ENCODE results near the gene EPSTI1.

Gene EPSTI1

GRCh38 chr13:42883142-42883541, 108.9 kb downstream of the EPSTI1 start:
- no peaks in the 10 kb centered on the region for H3K4me1 ChIP-seq (ENCODE audit: control insufficient read depth, insufficient read depth, low read length, poor library complexity, severe bottlenecking)
- H3K9me3 ChIP-seq (ENCODE audit: control insufficient read depth, low read length), result no peaks in the 10 kb centered on the region

GRCh38 chr13:42880056-42880605, 111.9 kb downstream of the EPSTI1 start:
- Histone ChIP-seq H3K4me3 (ENCODE audit: insufficient read depth, low read depth, low read length, poor library complexity, severe bottlenecking) (no peak overlapping the region), H3K4me1 (ENCODE audit: control insufficient read depth, insufficient read depth, low read length, poor library complexity, severe bottlenecking) (no peaks in the 10 kb centered on the region)

More at GRCh38 chr13:42883142-42883541, 108.9 kb downstream of the EPSTI1 start:
- Histone ChIP-seq H3K4me3 (ENCODE audit: insufficient read depth, low read depth, low read length, poor library complexity, severe bottlenecking) (no peak overlapping the region), H3K27ac (ENCODE audit: insufficient read depth, low read length, poor library complexity, severe bottlenecking) (no peak overlapping the region), H3K27me3 (replicated peaks; ENCODE audit: control insufficient read depth, insufficient read depth, low read length, poor library complexity, severe bottlenecking) (no peaks in the 10 kb centered on the region), H3K36me3 (ENCODE audit: control insufficient read depth, insufficient read depth, low read length) (peaks cover 8% of the 10 kb centered on the region)
- no peak for DNase-seq

GRCh38 chr13:42878721-42879120, 113.3 kb downstream of the EPSTI1 start:
- no peak for DNase-seq
- Histone ChIP-seq H3K36me3 (ENCODE audit: control insufficient read depth, insufficient read depth, low read length) (no peaks in the 10 kb centered on the region), H3K27me3 (replicated peaks; ENCODE audit: control insufficient read depth, insufficient read depth, low read length, poor library complexity, severe bottlenecking) (no peaks in the 10 kb centered on the region), H3K4me1 (ENCODE audit: control insufficient read depth, insufficient read depth, low read length, poor library complexity, severe bottlenecking) (no peaks in the 10 kb centered on the region), H3K4me3 (ENCODE audit: insufficient read depth, low read depth, low read length, poor library complexity, severe bottlenecking) (no peak overlapping the region), H3K9me3 (ENCODE audit: control insufficient read depth, low read length) (no peaks in the 10 kb centered on the region), H3K27ac (ENCODE audit: insufficient read depth, low read length, poor library complexity, severe bottlenecking) (no peak overlapping the region)

More at GRCh38 chr13:42880056-42880605, 111.9 kb downstream of the EPSTI1 start:
- no peaks in the 10 kb centered on the region for H3K27me3 ChIP-seq (replicated peaks; ENCODE audit: control insufficient read depth, insufficient read depth, low read length, poor library complexity, severe bottlenecking)
- no peaks in the 10 kb centered on the region for H3K9me3 ChIP-seq (ENCODE audit: control insufficient read depth, low read length)
- no peak overlapping the region for H3K27ac ChIP-seq (ENCODE audit: insufficient read depth, low read length, poor library complexity, severe bottlenecking)
- H3K36me3 ChIP-seq (ENCODE audit: control insufficient read depth, insufficient read depth, low read length), result no peaks in the 10 kb centered on the region
- DNase-seq, result no peak

GRCh38 chr13:42876887-42877545, 115.0 kb downstream of the EPSTI1 start:
- no peaks in the 10 kb centered on the region for H3K4me1 ChIP-seq (ENCODE audit: control insufficient read depth, insufficient read depth, low read length, poor library complexity, severe bottlenecking)
- no peak overlapping the region for H3K4me3 ChIP-seq (ENCODE audit: insufficient read depth, low read depth, low read length, poor library complexity, severe bottlenecking)
- no peak overlapping the region for H3K27ac ChIP-seq (ENCODE audit: insufficient read depth, low read length, poor library complexity, severe bottlenecking)
- no peaks in the 10 kb centered on the region for H3K9me3 ChIP-seq (ENCODE audit: control insufficient read depth, low read length)
- DNase-seq, result no peak
- H3K27me3 ChIP-seq (replicated peaks; ENCODE audit: control insufficient read depth, insufficient read depth, low read length, poor library complexity, severe bottlenecking), result no peaks in the 10 kb centered on the region
- no peaks in the 10 kb centered on the region for H3K36me3 ChIP-seq (ENCODE audit: control insufficient read depth, insufficient read depth, low read length)

- Histone ChIP-seq H3K36me3 (ENCODE audit: control insufficient read depth, insufficient read depth, low read length) (no peaks in the 10 kb centered on the region), H3K27ac (ENCODE audit: insufficient read depth, low read length, poor library complexity, severe bottlenecking) (no peak overlapping the region), H3K4me1 (ENCODE audit: control insufficient read depth, insufficient read depth, low read length, poor library complexity, severe bottlenecking) (no peaks in the 10 kb centered on the region), H3K9me3 (ENCODE audit: control insufficient read depth, low read length) (no peaks in the 10 kb centered on the region), H3K27me3 (replicated peaks; ENCODE audit: control insufficient read depth, insufficient read depth, low read length, poor library complexity, severe bottlenecking) (no peaks in the 10 kb centered on the region), H3K4me3 (ENCODE audit: insufficient read depth, low read depth, low read length, poor library complexity, severe bottlenecking) (no peak overlapping the region)
- DNase-seq, result no peak
These were observed 115.7 kb downstream of the EPSTI1 start for GRCh38 chr13:42876270-42876714.

- H3K36me3 ChIP-seq (ENCODE audit: control insufficient read depth, insufficient read depth, low read length), result no peaks in the 10 kb centered on the region
- no peaks in the 10 kb centered on the region for H3K9me3 ChIP-seq (ENCODE audit: control insufficient read depth, low read length)
- no peaks in the 10 kb centered on the region for H3K27me3 ChIP-seq (replicated peaks; ENCODE audit: control insufficient read depth, insufficient read depth, low read length, poor library complexity, severe bottlenecking)
- DNase-seq, result no peak
- no peaks in the 10 kb centered on the region for H3K4me1 ChIP-seq (ENCODE audit: control insufficient read depth, insufficient read depth, low read length, poor library complexity, severe bottlenecking)
- no peak overlapping the region for H3K4me3 ChIP-seq (ENCODE audit: insufficient read depth, low read depth, low read length, poor library complexity, severe bottlenecking)
- H3K27ac ChIP-seq (ENCODE audit: insufficient read depth, low read length, poor library complexity, severe bottlenecking), result no peak overlapping the region
These were observed 116.4 kb downstream of the EPSTI1 start for GRCh38 chr13:42875475-42876269.

GRCh38 chr13:42874221-42874620, 117.8 kb downstream of the EPSTI1 start:
- H3K9me3 ChIP-seq (ENCODE audit: control insufficient read depth, low read length), result no peaks in the 10 kb centered on the region
- DNase-seq, result no peak
- no peak overlapping the region for H3K4me3 ChIP-seq (ENCODE audit: insufficient read depth, low read depth, low read length, poor library complexity, severe bottlenecking)
- H3K27ac ChIP-seq (ENCODE audit: insufficient read depth, low read length, poor library complexity, severe bottlenecking), result no peak overlapping the region
- H3K27me3 ChIP-seq (replicated peaks; ENCODE audit: control insufficient read depth, insufficient read depth, low read length, poor library complexity, severe bottlenecking), result no peaks in the 10 kb centered on the region
- no peaks in the 10 kb centered on the region for H3K36me3 ChIP-seq (ENCODE audit: control insufficient read depth, insufficient read depth, low read length)
- H3K4me1 ChIP-seq (ENCODE audit: control insufficient read depth, insufficient read depth, low read length, poor library complexity, severe bottlenecking), result no peaks in the 10 kb centered on the region

- no peak overlapping the region for H3K27ac ChIP-seq (ENCODE audit: insufficient read depth, low read length, poor library complexity, severe bottlenecking)
- no peaks in the 10 kb centered on the region for H3K36me3 ChIP-seq (ENCODE audit: control insufficient read depth, insufficient read depth, low read length)
- no peak for DNase-seq
- no peaks in the 10 kb centered on the region for H3K27me3 ChIP-seq (replicated peaks; ENCODE audit: control insufficient read depth, insufficient read depth, low read length, poor library complexity, severe bottlenecking)
- H3K4me1 ChIP-seq (ENCODE audit: control insufficient read depth, insufficient read depth, low read length, poor library complexity, severe bottlenecking), result no peaks in the 10 kb centered on the region
- H3K4me3 ChIP-seq (ENCODE audit: insufficient read depth, low read depth, low read length, poor library complexity, severe bottlenecking), result no peak overlapping the region
- no peaks in the 10 kb centered on the region for H3K9me3 ChIP-seq (ENCODE audit: control insufficient read depth, low read length)
These were observed 119.0 kb downstream of the EPSTI1 start for GRCh38 chr13:42873081-42873480.

GRCh38 chr13:42867232-42867631, 124.8 kb downstream of the EPSTI1 start:
- no peaks in the 10 kb centered on the region for H3K27me3 ChIP-seq (replicated peaks; ENCODE audit: control insufficient read depth, insufficient read depth, low read length, poor library complexity, severe bottlenecking)
- H3K4me1 ChIP-seq (ENCODE audit: control insufficient read depth, insufficient read depth, low read length, poor library complexity, severe bottlenecking), result no peaks in the 10 kb centered on the region
- no peak overlapping the region for H3K27ac ChIP-seq (ENCODE audit: insufficient read depth, low read length, poor library complexity, severe bottlenecking)
- no peak overlapping the region for H3K4me3 ChIP-seq (ENCODE audit: insufficient read depth, low read depth, low read length, poor library complexity, severe bottlenecking)
- H3K9me3 ChIP-seq (ENCODE audit: control insufficient read depth, low read length), result no peaks in the 10 kb centered on the region
- no peak for DNase-seq
- no peaks in the 10 kb centered on the region for H3K36me3 ChIP-seq (ENCODE audit: control insufficient read depth, insufficient read depth, low read length)

- no peak overlapping the region for H3K27ac ChIP-seq (ENCODE audit: insufficient read depth, low read length, poor library complexity, severe bottlenecking)
- no peaks in the 10 kb centered on the region for H3K27me3 ChIP-seq (replicated peaks; ENCODE audit: control insufficient read depth, insufficient read depth, low read length, poor library complexity, severe bottlenecking)
- no peaks in the 10 kb centered on the region for H3K9me3 ChIP-seq (ENCODE audit: control insufficient read depth, low read length)
- H3K36me3 ChIP-seq (ENCODE audit: control insufficient read depth, insufficient read depth, low read length), result no peaks in the 10 kb centered on the region
- H3K4me1 ChIP-seq (ENCODE audit: control insufficient read depth, insufficient read depth, low read length, poor library complexity, severe bottlenecking), result no peaks in the 10 kb centered on the region
- DNase-seq, result no peak
- no peak overlapping the region for H3K4me3 ChIP-seq (ENCODE audit: insufficient read depth, low read depth, low read length, poor library complexity, severe bottlenecking)
These were observed 126.3 kb downstream of the EPSTI1 start for GRCh38 chr13:42865768-42866102.

Measured in effector memory CD4-positive, alpha-beta T cell (primary cell).